Loucy (cell line): ENCODE data around the gene KIF12.

ENCODE experiments used
- EZH2phosphoT487 ChIP-seq: fragments of 200-600 bp; IDR thresholded peaks from 2 replicates; pipeline ENCODE4 v1.6.1; 2018; ENCODE audit warnings: antibody characterized with exemption, mild to moderate bottlenecking, moderate library complexity, borderline replicate concordance
- TF ChIP-seq, protein P1 (sequence below): fragments of 200-600 bp; sonication (generic); conservative IDR thresholded peaks from 2 replicates; pipeline ENCODE4 v1.5.1; 2014; ENCODE audit warnings: mild to moderate bottlenecking, antibody characterized with exemption, low read length

- TF ChIP-seq, protein P1, sequence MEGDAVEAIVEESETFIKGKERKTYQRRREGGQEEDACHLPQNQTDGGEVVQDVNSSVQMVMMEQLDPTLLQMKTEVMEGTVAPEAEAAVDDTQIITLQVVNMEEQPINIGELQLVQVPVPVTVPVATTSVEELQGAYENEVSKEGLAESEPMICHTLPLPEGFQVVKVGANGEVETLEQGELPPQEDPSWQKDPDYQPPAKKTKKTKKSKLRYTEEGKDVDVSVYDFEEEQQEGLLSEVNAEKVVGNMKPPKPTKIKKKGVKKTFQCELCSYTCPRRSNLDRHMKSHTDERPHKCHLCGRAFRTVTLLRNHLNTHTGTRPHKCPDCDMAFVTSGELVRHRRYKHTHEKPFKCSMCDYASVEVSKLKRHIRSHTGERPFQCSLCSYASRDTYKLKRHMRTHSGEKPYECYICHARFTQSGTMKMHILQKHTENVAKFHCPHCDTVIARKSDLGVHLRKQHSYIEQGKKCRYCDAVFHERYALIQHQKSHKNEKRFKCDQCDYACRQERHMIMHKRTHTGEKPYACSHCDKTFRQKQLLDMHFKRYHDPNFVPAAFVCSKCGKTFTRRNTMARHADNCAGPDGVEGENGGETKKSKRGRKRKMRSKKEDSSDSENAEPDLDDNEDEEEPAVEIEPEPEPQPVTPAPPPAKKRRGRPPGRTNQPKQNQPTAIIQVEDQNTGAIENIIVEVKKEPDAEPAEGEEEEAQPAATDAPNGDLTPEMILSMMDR = no peak
- no peak for TF ChIP-seq EZH2phosphoT487
Measured at GRCh38 chr9:114055061-114055460, 44.0 kb downstream of the KIF12 start.
